SIG-M5 treated with dmso at 0.1 percent for 504 hours (cell line): ENCODE measurements around the gene C6orf132.
A peak's percentile ranks its signal among the peaks of the same experiment; 100 is the strongest.

Experiments used
- DNase-seq: peaks from one replicate; lab custom pipeline; 2025; ENCODE audit not compliant: unreplicated experiment; lab: John Stamatoyannopoulos, UW

C6orf132 gene

GRCh38 chr6:42105156-42105648, 37.2 kb downstream of the C6orf132 start:
- DNase-seq, result no peak

GRCh38 chr6:42104804-42105125, 37.7 kb downstream of the C6orf132 start:
- no peak for DNase-seq

- DNase-seq, result peak; percentile 40
These were observed 38.2 kb downstream of the C6orf132 start for GRCh38 chr6:42104095-42104803.

DNA sequence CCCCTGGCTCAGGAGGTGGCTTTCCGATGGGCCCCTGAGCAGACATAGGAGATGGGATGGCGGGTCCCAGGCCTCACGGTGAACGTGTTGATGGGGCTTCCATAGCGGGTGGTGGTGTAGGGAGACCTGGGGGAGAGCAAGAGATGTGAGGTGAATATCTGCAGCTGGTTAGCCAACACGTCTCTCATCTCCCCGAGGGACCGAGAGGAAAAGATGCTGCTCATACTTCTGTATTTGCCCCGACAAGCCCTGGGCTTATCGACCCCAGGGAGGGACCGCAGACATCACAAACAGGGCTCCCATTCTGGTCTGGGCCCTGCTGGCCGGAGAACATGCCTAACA, 38.7 kb downstream of the C6orf132 start:
- DNase-seq, result no peak

GRCh38 chr6:42103216-42103615, 39.2 kb downstream of the C6orf132 start:
- no peak for DNase-seq

DNA sequence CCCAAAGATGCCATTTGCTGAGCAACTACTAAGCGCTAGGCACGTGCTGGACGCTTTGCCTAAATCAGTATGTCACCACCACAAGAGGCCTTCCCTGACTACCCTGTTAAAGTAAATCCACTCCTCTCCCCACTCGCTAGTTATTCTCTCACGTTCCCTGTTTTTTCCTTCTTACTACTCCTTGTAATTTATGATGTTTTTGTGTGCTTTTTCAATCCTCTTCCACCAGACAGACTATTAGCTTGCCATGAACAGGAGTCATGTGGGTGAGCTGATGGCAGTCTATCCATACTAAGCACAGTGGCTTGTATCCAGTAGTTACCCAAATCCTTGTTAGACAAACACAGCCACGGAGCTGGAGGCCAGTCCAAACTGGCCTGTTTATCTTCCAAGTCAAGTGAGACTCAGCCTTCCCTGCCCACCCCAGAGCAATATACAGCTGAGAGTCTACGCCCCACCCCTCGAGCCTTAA, 41.2 kb downstream of the C6orf132 start:
- no peak for DNase-seq

GRCh38 chr6:42100029-42100901, 42.2 kb downstream of the C6orf132 start:
- no peak for DNase-seq

DNA sequence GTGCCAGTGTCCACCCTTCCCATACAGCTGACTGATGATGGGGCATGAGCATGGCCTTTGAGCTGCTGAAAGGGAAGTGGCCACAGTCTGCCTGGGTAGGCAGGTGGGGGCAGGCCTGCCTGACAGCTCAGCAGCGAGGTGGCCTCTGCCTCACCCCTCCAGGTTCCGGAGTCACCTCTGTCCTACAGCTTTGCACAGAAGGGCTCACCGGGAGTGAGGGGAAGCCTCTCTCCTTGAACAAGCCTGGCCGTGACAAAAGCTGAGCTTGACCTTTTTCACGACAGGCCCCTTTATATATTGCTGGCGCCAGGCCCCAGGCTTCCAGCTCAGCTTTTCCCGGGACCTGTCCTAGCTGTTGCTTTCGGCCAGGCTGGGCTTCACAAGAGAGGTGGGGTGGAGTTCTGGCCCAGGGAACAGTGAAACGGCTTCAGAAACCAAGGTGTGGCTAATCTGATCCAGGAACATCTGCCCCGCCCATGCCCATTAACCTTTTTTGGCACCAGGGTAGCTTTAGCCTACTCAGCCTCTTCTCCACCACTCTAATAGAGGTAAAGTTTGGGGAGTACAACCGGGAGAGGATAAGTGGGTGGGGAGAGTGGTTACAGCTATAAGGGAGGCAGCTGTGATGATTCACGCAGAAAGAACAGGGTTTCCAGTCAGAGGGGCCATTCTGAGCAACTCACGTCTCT, 42.9 kb downstream of the C6orf132 start:
- DNase-seq, result no peak

DNA sequence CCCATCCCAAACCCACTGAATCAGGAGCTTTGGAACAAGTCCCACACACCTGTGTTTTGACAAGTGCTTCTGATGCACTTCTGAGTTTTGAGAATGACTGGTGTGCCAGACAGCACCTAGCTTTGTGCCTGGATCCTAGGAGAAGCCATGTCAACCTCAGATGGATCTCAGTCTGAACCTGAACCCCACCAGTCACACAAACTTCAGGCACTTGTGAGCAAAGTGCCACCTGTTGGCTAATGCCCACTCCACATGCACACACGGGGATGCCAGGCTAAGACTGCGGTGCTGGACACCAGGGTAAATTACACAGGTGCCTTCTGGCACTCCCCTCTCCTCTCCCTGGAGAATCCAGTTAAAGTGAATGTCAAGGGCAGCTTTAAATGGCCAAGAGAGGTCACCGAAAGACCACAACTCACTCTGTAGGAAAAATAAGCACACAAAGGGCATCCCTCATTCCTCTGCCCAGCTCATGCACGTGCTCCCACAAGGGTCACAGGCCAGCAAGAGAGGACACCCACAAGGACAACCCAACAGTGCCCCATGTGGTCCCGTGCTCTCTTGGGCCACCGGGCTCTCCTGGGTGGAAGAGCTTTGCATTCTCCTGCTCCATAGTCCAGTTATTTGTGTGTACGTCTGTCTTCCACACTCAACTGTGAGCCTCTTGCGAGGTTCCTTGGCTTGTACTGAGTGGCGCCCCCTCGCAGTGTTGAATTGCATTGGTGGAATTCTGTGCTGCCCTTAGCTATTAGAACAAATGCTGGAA, 46.5 kb downstream of the C6orf132 start:
- DNase-seq, result no peak

DNA sequence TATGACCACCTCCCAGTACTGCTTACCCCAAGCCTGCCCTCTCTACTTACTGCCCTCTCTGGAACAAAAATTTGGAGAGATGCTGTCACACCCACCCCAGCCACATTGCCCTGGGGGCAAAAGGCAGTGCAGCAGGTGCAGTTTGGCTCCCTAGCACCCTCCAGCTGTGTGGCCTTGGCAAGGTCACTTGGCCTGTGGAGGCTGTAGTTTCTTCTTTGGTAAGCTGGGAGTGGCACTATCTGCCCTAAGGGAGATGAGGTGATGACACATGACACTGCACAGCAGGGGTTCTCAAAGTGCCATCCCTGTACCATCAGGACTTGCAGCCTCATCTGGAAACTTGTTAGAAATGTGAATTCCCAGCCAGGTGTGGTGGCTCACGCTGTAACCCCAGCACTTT, 47.3 kb downstream of the C6orf132 start:
- DNase-seq, result no peak

GRCh38 chr6:42093582-42094329, 48.7 kb downstream of the C6orf132 start:
- no peak for DNase-seq

- DNase-seq, result no peak
These were observed 50.7 kb downstream of the C6orf132 start for GRCh38 chr6:42091718-42092023.

DNA sequence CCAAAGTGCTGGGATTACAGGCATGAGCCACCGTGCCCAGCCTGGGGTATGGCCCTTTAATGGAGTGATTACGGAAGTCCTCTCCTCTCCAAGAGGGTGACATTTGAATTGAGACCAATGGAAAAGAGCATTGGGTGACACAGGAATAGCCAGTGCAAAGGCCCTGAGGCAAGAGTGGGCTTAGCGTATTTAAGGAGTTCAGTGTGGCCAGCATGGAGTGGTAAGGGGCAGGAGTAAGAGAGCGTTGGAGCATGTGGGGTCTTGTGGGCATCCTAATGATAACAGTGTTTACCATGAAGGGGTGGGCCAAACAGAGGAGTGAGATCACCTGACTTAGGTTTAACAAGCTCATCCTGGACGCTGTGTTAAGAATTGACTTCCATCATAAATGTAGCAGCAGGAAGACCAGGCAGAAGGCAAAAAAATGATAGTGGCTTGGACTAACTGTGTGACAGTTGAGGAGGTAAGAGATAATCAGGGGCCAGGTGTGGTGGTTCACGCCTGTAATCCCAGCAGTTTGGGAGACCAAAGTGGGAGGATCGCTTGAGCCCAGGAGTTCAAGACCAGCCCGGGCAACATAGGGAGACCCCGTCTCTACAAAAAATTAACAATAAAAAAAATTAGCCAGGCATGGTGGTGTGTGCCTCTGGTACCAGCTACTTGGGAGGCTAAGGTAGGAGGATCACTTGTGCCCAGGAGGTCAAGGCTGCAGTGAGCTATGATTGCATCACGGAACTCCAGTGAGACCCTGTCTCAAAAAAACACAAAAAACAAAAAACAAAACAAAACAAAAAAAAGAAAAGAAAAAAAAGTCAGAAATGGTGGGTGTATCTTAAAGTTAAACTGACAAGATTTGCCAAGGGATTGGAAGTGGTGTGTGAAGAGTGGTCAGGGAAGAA, 51.4 kb downstream of the C6orf132 start:
- DNase-seq, result no peak

- no peak for DNase-seq
These were observed 54.3 kb downstream of the C6orf132 start for GRCh38 chr6:42088101-42088591.

GRCh38 chr6:42086046-42087035, 56.1 kb downstream of the C6orf132 start:
- DNase-seq, result no peak

DNA sequence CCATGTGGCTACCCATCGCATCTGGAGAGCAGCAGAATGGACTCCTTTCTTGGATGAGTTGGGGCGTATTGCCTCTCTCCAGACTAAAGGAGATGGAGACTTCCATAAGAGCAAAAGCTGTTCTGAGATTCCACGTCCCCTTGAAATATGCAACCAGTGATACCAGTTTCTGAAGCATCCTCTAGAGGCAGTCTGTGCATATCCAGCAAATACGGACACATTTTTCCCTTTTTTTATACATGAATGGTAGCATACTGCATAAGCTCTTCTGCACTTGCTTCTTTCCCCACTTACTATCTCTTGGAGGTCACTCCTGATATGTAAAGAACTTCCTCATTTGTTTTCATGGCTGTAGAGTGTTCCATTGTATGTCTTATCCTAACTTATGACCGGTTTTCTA, 57.5 kb downstream of the C6orf132 start:
- DNase-seq, result no peak

DNA sequence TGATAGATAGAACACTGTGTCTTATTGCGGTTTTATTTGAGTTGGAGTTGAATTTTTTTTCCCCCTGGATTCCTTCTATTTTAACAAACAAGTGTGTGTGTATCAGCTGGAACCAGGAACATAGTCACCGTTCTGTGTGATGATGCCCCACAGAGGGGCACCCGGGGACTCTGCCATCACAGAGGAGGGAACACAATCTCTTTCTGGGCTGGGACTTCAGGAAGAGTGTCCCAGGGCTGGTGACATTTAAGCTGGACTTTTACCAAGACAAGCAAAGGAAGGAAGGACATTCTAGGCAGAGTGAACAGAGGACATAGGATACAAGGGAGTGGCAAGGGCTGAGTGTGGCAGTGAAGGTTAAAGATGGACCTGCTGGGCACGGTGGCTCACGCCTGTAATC, 58.9 kb downstream of the C6orf132 start:
- DNase-seq, result no peak

DNA sequence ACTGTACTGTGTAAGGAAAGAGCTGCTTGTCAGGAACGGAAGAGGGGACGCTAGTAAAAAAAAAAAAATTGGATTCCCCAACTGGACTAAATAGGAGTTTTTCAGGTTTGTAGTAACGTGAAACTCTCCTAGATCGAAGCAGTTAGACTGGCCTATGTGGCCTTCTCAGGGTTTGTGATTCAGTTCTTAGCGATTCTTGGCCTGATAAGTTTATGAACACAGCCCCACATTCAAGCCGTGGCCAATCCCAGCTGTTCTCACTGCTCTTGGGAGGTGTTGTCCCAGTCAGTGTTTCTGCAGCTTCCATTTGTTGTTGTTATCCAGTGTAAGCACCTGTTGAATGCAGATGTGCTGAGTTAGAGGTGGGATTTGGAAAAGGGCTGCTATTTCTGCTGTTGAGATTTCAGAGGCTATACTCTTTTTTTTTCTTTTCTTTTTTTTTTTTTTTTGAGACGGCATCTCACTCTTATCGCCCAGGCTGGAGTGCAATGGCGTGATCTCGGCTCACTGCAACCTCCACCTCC, 62.4 kb downstream of the C6orf132 start:
- DNase-seq, result no peak
